ENCODE results near the gene RACGAP1.
"Not testable (repeated sequence)": the region's sequence is repeated elsewhere in the genome, so short reads cannot be mapped to it uniquely, and the experiment has no call there.

The RACGAP1 gene

GRCh38 chr12:50032515-50032853 is 7.2 kb upstream of the RACGAP1 start:
- H3K27me3 ChIP-seq (ENCODE audit: insufficient read depth, low read length): no peaks in the 10 kb centered on the region
- no peak overlapping the region for H4K12ac ChIP-seq (ENCODE audit: low read depth, low read length)
- H2AFZ ChIP-seq (ENCODE audit: insufficient read depth, low read length, poor library complexity): peak overlapping the region; percentile 89
- no peak overlapping the region for H3K27ac ChIP-seq (ENCODE audit: low read depth, low read length)
- peak overlapping the region; percentile 72 for H4K8ac ChIP-seq (ENCODE audit: low read depth, low read length)
- DNase-seq: no peak
- no peaks in the 10 kb centered on the region for H3K9me3 ChIP-seq (ENCODE audit: insufficient read depth, low read depth, low read length)
- H4K91ac ChIP-seq (ENCODE audit: low read depth, low read length): no peak overlapping the region
- no peak overlapping the region for H3K18ac ChIP-seq (ENCODE audit: low read length)
- no peak overlapping the region for H2AK5ac ChIP-seq (ENCODE audit: low read length)
- H3K4me2 ChIP-seq (ENCODE audit: low read length): peak overlapping the region; percentile 66
- H3K79me1 ChIP-seq (ENCODE audit: low read length): peaks cover 4% of the 10 kb centered on the region
- H3K4me1 ChIP-seq (ENCODE audit: control insufficient read depth in 1 of 2, insufficient read depth in 2 of 2, low read length in 2 of 2): peaks cover 5% of the 10 kb centered on the region in 2 experiments
- H2BK5ac ChIP-seq (ENCODE audit: low read depth, low read length, poor library complexity): no peak overlapping the region
- H3K9ac ChIP-seq (ENCODE audit: low read length): no peak overlapping the region
- WGBS (ENCODE audit: extremely low coverage, insufficient coverage, insufficient read length): no CpG with 5 or more reads among the region's 21 CpGs
- H3K4ac ChIP-seq (ENCODE audit: low read depth, low read length): no peak overlapping the region
- no peak overlapping the region for H2BK12ac ChIP-seq (ENCODE audit: low read length)
- no peak overlapping the region for H2BK120ac ChIP-seq (ENCODE audit: insufficient read depth, low read length, poor library complexity)
- no peak overlapping the region for H3K23ac ChIP-seq (ENCODE audit: low read length)
- H3K4me3 ChIP-seq (ENCODE audit: low read depth, low read length): peak overlapping the region; percentile 58
- H3K14ac ChIP-seq (ENCODE audit: low read length): peak overlapping the region; percentile 25
- H3K36me3 ChIP-seq (ENCODE audit: control insufficient read depth in 1 of 2, insufficient read depth in 2 of 2, low read length in 2 of 2): no peaks in the 10 kb centered on the region
- H3K79me2 ChIP-seq (ENCODE audit: control insufficient read depth, insufficient read depth, low read length, poor library complexity): peaks cover 3% of the 10 kb centered on the region

- not testable (repeated sequence) for H3K9me3 ChIP-seq (ENCODE audit: insufficient read depth, low read depth, low read length); H3K18ac ChIP-seq (ENCODE audit: low read length); H3K27ac ChIP-seq (ENCODE audit: low read depth, low read length); H2BK120ac ChIP-seq (ENCODE audit: insufficient read depth, low read length, poor library complexity); H3K4ac ChIP-seq (ENCODE audit: low read depth, low read length); H3K4me3 ChIP-seq (ENCODE audit: low read depth, low read length); H3K14ac ChIP-seq (ENCODE audit: low read length); H2AK5ac ChIP-seq (ENCODE audit: low read length); H4K8ac ChIP-seq (ENCODE audit: low read depth, low read length); DNase-seq; H3K4me2 ChIP-seq (ENCODE audit: low read length); H2BK12ac ChIP-seq (ENCODE audit: low read length); H3K9ac ChIP-seq (ENCODE audit: low read length); H2AFZ ChIP-seq (ENCODE audit: insufficient read depth, low read length, poor library complexity); H4K12ac ChIP-seq (ENCODE audit: low read depth, low read length); H3K79me1 ChIP-seq (ENCODE audit: low read length); H2BK5ac ChIP-seq (ENCODE audit: low read depth, low read length, poor library complexity); H3K36me3 ChIP-seq (ENCODE audit: control insufficient read depth in 1 of 2, insufficient read depth in 2 of 2, low read length in 2 of 2); H3K4me1 ChIP-seq (ENCODE audit: control insufficient read depth in 1 of 2, insufficient read depth in 2 of 2, low read length in 2 of 2); H4K91ac ChIP-seq (ENCODE audit: low read depth, low read length); H3K27me3 ChIP-seq (ENCODE audit: insufficient read depth, low read length); H3K79me2 ChIP-seq (ENCODE audit: control insufficient read depth, insufficient read depth, low read length, poor library complexity); H3K23ac ChIP-seq (ENCODE audit: low read length)
- no CpG with 5 or more reads among the region's 9 CpGs for WGBS (ENCODE audit: extremely low coverage, insufficient coverage, insufficient read length)
Observed at GRCh38 chr12:50030449-50030848, 5.2 kb upstream of the RACGAP1 start.

- no peak overlapping the region for H3K4me2 ChIP-seq (ENCODE audit: low read length)
- WGBS (ENCODE audit: extremely low coverage, insufficient coverage, insufficient read length): no CpG with 5 or more reads among the region's 3 CpGs
- H4K12ac ChIP-seq (ENCODE audit: low read depth, low read length): no peak overlapping the region
- H3K27me3 ChIP-seq (ENCODE audit: insufficient read depth, low read length): no peaks in the 10 kb centered on the region
- H3K36me3 ChIP-seq (ENCODE audit: control insufficient read depth in 1 of 2, insufficient read depth in 2 of 2, low read length in 2 of 2): peaks cover 0 to 2% of the 10 kb centered on the region in 2 experiments
- H2AFZ ChIP-seq (ENCODE audit: insufficient read depth, low read length, poor library complexity): no peak overlapping the region
- H3K18ac ChIP-seq (ENCODE audit: low read length): no peak overlapping the region
- H3K9me3 ChIP-seq (ENCODE audit: insufficient read depth, low read depth, low read length): no peaks in the 10 kb centered on the region
- no peak overlapping the region for H3K9ac ChIP-seq (ENCODE audit: low read length)
- H3K27ac ChIP-seq (ENCODE audit: low read depth, low read length): no peak overlapping the region
- no peak overlapping the region for H2BK5ac ChIP-seq (ENCODE audit: low read depth, low read length, poor library complexity)
- H2AK5ac ChIP-seq (ENCODE audit: low read length): no peak overlapping the region
- no peak overlapping the region for H3K4ac ChIP-seq (ENCODE audit: low read depth, low read length)
- H3K79me2 ChIP-seq (ENCODE audit: control insufficient read depth, insufficient read depth, low read length, poor library complexity): peaks cover 5% of the 10 kb centered on the region
- no peak overlapping the region for H2BK120ac ChIP-seq (ENCODE audit: insufficient read depth, low read length, poor library complexity)
- no peak for DNase-seq
- no peak overlapping the region for H3K4me3 ChIP-seq (ENCODE audit: low read depth, low read length)
- H3K79me1 ChIP-seq (ENCODE audit: low read length): peaks cover 4% of the 10 kb centered on the region
- no peak overlapping the region for H2BK12ac ChIP-seq (ENCODE audit: low read length)
- H3K14ac ChIP-seq (ENCODE audit: low read length): no peak overlapping the region
- H4K91ac ChIP-seq (ENCODE audit: low read depth, low read length): no peak overlapping the region
- H3K4me1 ChIP-seq (ENCODE audit: control insufficient read depth in 1 of 2, insufficient read depth in 2 of 2, low read length in 2 of 2): peaks cover 0 to 2% of the 10 kb centered on the region in 2 experiments
- H4K8ac ChIP-seq (ENCODE audit: low read depth, low read length): no peak overlapping the region
- H3K23ac ChIP-seq (ENCODE audit: low read length): no peak overlapping the region
Observed at GRCh38 chr12:50026691-50027090, 1.4 kb upstream of the RACGAP1 start.

- Histone ChIP-seq H3K27me3 (ENCODE audit: insufficient read depth, low read length) (no peaks in the 10 kb centered on the region), H3K4me3 (ENCODE audit: low read depth, low read length) (peak overlapping the region; percentile 94), H2AK5ac (ENCODE audit: low read length) (peak overlapping the region; percentile 44), H2BK120ac (ENCODE audit: insufficient read depth, low read length, poor library complexity) (no peak overlapping the region), H3K36me3 (ENCODE audit: control insufficient read depth in 1 of 2, insufficient read depth in 2 of 2, low read length in 2 of 2) (peaks cover 0 to 2% of the 10 kb centered on the region in 2 experiments), H3K23ac (ENCODE audit: low read length) (no peak overlapping the region), H3K9ac (ENCODE audit: low read length) (peak overlapping the region; percentile 83), H2BK5ac (ENCODE audit: low read depth, low read length, poor library complexity) (peak overlapping the region; percentile 94), H4K91ac (ENCODE audit: low read depth, low read length) (peak overlapping the region; percentile 82), H3K4me2 (ENCODE audit: low read length) (peak overlapping the region; percentile 79), H2AFZ (ENCODE audit: insufficient read depth, low read length, poor library complexity) (peak overlapping the region; percentile 96), H4K8ac (ENCODE audit: low read depth, low read length) (peak overlapping the region; percentile 93), H4K12ac (ENCODE audit: low read depth, low read length) (peak overlapping the region; percentile 47), H3K18ac (ENCODE audit: low read length) (peak overlapping the region; percentile 99), H3K9me3 (ENCODE audit: insufficient read depth, low read depth, low read length) (no peaks in the 10 kb centered on the region), H2BK12ac (ENCODE audit: low read length) (no peak overlapping the region), H3K79me2 (ENCODE audit: control insufficient read depth, insufficient read depth, low read length, poor library complexity) (peaks cover 5% of the 10 kb centered on the region), H3K14ac (ENCODE audit: low read length) (peak overlapping the region; percentile 98), H3K4ac (ENCODE audit: low read depth, low read length) (peak overlapping the region; percentile 87), H3K27ac (ENCODE audit: low read depth, low read length) (peak overlapping the region; percentile 73), H3K4me1 (ENCODE audit: control insufficient read depth in 1 of 2, insufficient read depth in 2 of 2, low read length in 2 of 2) (peaks cover 0 to 2% of the 10 kb centered on the region in 2 experiments), H3K79me1 (ENCODE audit: low read length) (peaks cover 4% of the 10 kb centered on the region)
- DNase-seq: no peak
- whole genome bisulfite sequencing (ENCODE audit: extremely low coverage, insufficient coverage, insufficient read length): no CpG with 5 or more reads among the region's 16 CpGs
Observed at GRCh38 chr12:50024805-50025186, 498 bp downstream of the RACGAP1 start.

Measured in trophoblast cell (in vitro differentiated cells and primary cell).